ENCODE results near the gene GFRA1. TPM values are rescaled to one million over a fixed set of nuclear protein-coding genes. Genes with fewer than 3 reads are reported as not detected.
"Not testable (repeated sequence)": the region's sequence is repeated elsewhere in the genome, so short reads cannot be mapped to it uniquely, and the experiment has no call there.

The GFRA1 gene
- total and polyA plus RNA-seq, 2 donors (not counting 3 experiments of a cell fraction or from before 2014, with no cell fraction given) = 0.22 to 0.88 TPM

DNA sequence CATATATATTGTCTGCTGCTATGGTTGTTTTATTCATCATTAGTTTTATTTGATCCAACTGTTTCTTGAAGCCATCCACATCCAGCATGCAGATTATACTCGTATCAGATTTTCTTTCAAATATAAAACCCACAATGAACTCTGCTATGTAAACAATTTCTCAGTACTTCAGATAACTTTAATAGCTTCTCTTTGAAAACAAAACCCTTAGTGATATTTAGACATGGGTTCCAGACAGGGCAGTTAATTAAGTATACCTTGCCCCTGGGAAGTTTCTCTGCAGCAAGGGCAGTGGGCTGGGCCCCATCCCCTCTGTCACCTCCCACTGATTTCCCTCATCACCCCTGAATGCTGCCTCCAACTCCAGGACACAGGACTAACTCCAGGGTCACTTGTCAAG lies 104.3 kb downstream of the GFRA1 start:
- no peaks in the 10 kb centered on the region for H3K79me2 ChIP-seq (ENCODE audit: control insufficient read depth, insufficient read depth, low read length)
- H3K4me3 ChIP-seq (replicated peaks in 1 of 3; ENCODE audit: insufficient read depth in 1 of 3, low read depth in 1 of 3, low read length in 3 of 3) = no peak overlapping the region
- no peaks in the 10 kb centered on the region for H3K27me3 ChIP-seq (ENCODE audit: control insufficient read depth in 2 of 2, insufficient read depth in 2 of 2, low read length in 2 of 2)
- no peak overlapping the region for H3K4me2 ChIP-seq (ENCODE audit: insufficient read depth, low read length)
- dilution Hi-C loops (cut with MboI; ENCODE audit: extremely low pct_ligation_motif_present, low sequenced_read_pairs) = no loop called here
- H3K27ac ChIP-seq (ENCODE audit: insufficient read depth, low read depth, low read length) = no peak overlapping the region
- no peaks in the 10 kb centered on the region for H3K9me1 ChIP-seq (replicated peaks; ENCODE audit: control insufficient read depth, extremely low read depth, insufficient read depth, low read length)
- FAIRE-seq = no peak
- no peaks in the 10 kb centered on the region for H3K9me3 ChIP-seq (replicated peaks; ENCODE audit: control insufficient read depth, insufficient read depth, low read length)
- no peak overlapping the region for H2AFZ ChIP-seq (ENCODE audit: low read depth, low read length)
- no peaks in the 10 kb centered on the region for H3K36me3 ChIP-seq (ENCODE audit: control insufficient read depth in 2 of 2, extremely low read depth in 1 of 2, insufficient read depth in 2 of 2, low read length in 2 of 2)
- no peak overlapping the region for H3K9ac ChIP-seq (replicated peaks; ENCODE audit: extremely low read depth, insufficient read depth, low read length)
- intact Hi-C loops (cut with micrococcal nuclease) = no loop called here
- TF ChIP-seq GATA2 (IDR thresholded peaks at IDR 0.05; ENCODE audit: insufficient read depth, insufficient read length, low read depth, low read length) (no peak), CTCF (IDR thresholded peaks at IDR 0.05; ENCODE audit: extremely low read depth in 1 of 2, insufficient read depth in 1 of 2, low read depth in 1 of 2, low read length in 2 of 2) (no peak), MYC (IDR thresholded peaks at IDR 0.05; ENCODE audit: low read depth, low read length) (no peak), POLR2A (IDR thresholded peaks at IDR 0.05; ENCODE audit: low read depth, low read length) (no peak)
- H3K4me1 ChIP-seq (ENCODE audit: control insufficient read depth, extremely low read depth, insufficient read depth, low read length) = no peaks in the 10 kb centered on the region
- DNase-seq (ENCODE audit: low read depth, low spot score) = no peak
- ChIA-PET CTCF (no interaction called here), POLR2A (no interaction called here)
- no peaks in the 10 kb centered on the region for H4K20me1 ChIP-seq (replicated peaks; ENCODE audit: control insufficient read depth, extremely low read depth, insufficient read depth, low read length)
- BruUV-seq (replicated peaks) = no TSS peak

DNA sequence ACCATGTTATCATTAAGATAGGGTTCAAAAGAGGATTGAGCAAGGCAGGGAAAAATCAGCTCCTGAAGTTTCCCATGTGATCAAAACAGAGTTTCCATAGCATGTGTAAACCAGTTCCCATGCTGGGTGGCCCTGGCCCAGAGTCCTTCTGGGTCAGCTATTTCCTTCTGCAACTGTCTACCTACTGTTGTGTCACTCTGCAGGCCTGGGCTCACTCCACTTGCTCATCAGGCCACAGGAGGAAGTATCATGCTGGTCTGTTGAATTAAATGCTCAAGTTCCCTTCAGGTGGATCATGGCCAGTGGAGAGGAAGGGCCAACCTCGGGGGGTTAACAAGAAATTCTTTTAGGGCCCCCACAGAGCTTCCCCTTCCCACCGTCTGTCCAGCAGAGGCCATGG lies 104.7 kb downstream of the GFRA1 start:
- ChIA-PET POLR2A (no interaction called here), CTCF (no interaction called here)
- FAIRE-seq = no peak
- Histone ChIP-seq H3K4me3 (replicated peaks in 1 of 3; ENCODE audit: insufficient read depth in 1 of 3, low read depth in 1 of 3, low read length in 3 of 3) (no peak overlapping the region), H4K20me1 (replicated peaks; ENCODE audit: control insufficient read depth, extremely low read depth, insufficient read depth, low read length) (no peaks in the 10 kb centered on the region), H3K27me3 (ENCODE audit: control insufficient read depth in 2 of 2, insufficient read depth in 2 of 2, low read length in 2 of 2) (no peaks in the 10 kb centered on the region), H2AFZ (ENCODE audit: low read depth, low read length) (no peak overlapping the region), H3K4me1 (ENCODE audit: control insufficient read depth, extremely low read depth, insufficient read depth, low read length) (no peaks in the 10 kb centered on the region), H3K36me3 (ENCODE audit: control insufficient read depth in 2 of 2, extremely low read depth in 1 of 2, insufficient read depth in 2 of 2, low read length in 2 of 2) (no peaks in the 10 kb centered on the region), H3K9ac (replicated peaks; ENCODE audit: extremely low read depth, insufficient read depth, low read length) (no peak overlapping the region), H3K79me2 (ENCODE audit: control insufficient read depth, insufficient read depth, low read length) (no peaks in the 10 kb centered on the region), H3K9me1 (replicated peaks; ENCODE audit: control insufficient read depth, extremely low read depth, insufficient read depth, low read length) (no peaks in the 10 kb centered on the region), H3K4me2 (ENCODE audit: insufficient read depth, low read length) (no peak overlapping the region), H3K27ac (ENCODE audit: insufficient read depth, low read depth, low read length) (no peak overlapping the region), H3K9me3 (replicated peaks; ENCODE audit: control insufficient read depth, insufficient read depth, low read length) (no peaks in the 10 kb centered on the region)
- no peak for TF ChIP-seq MYC (IDR thresholded peaks at IDR 0.05; ENCODE audit: low read depth, low read length)
- TF ChIP-seq, protein P1, sequence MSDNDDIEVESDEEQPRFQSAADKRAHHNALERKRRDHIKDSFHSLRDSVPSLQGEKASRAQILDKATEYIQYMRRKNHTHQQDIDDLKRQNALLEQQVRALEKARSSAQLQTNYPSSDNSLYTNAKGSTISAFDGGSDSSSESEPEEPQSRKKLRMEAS (IDR thresholded peaks at IDR 0.05; ENCODE audit: insufficient read depth, insufficient read length) = no peak
- BruUV-seq (replicated peaks) = no TSS peak
- dilution Hi-C loops (cut with MboI; ENCODE audit: extremely low pct_ligation_motif_present, low sequenced_read_pairs) (no loop called here), intact Hi-C loops (cut with micrococcal nuclease) (no loop called here)
- no peak for DNase-seq (ENCODE audit: low read depth, low spot score)

GRCh38 chr10:116165941-116166340 lies 107.1 kb downstream of the GFRA1 start:
- DNase-seq (ENCODE audit: low read depth, low spot score); H3K4me2 ChIP-seq (ENCODE audit: insufficient read depth, low read length); H3K4me3 ChIP-seq (replicated peaks in 1 of 3; ENCODE audit: insufficient read depth in 1 of 3, low read depth in 1 of 3, low read length in 3 of 3); H3K36me3 ChIP-seq (ENCODE audit: control insufficient read depth in 2 of 2, extremely low read depth in 1 of 2, insufficient read depth in 2 of 2, low read length in 2 of 2); dilution Hi-C loops (cut with MboI; ENCODE audit: extremely low pct_ligation_motif_present, low sequenced_read_pairs); CTCF ChIA-PET; H3K27ac ChIP-seq (ENCODE audit: insufficient read depth, low read depth, low read length); intact Hi-C loops (cut with micrococcal nuclease); H3K79me2 ChIP-seq (ENCODE audit: control insufficient read depth, insufficient read depth, low read length); H3K9me3 ChIP-seq (replicated peaks; ENCODE audit: control insufficient read depth, insufficient read depth, low read length); H3K9me1 ChIP-seq (replicated peaks; ENCODE audit: control insufficient read depth, extremely low read depth, insufficient read depth, low read length); H3K4me1 ChIP-seq (ENCODE audit: control insufficient read depth, extremely low read depth, insufficient read depth, low read length); POLR2A ChIA-PET; FAIRE-seq; H4K20me1 ChIP-seq (replicated peaks; ENCODE audit: control insufficient read depth, extremely low read depth, insufficient read depth, low read length); BruUV-seq (replicated peaks); H2AFZ ChIP-seq (ENCODE audit: low read depth, low read length); H3K9ac ChIP-seq (replicated peaks; ENCODE audit: extremely low read depth, insufficient read depth, low read length); H3K27me3 ChIP-seq (ENCODE audit: control insufficient read depth in 2 of 2, insufficient read depth in 2 of 2, low read length in 2 of 2): not testable (repeated sequence)
